Fibroblast of villous mesenchyme (primary cell): ENCODE data around the gene LAMTOR3. TPM values are rescaled to one million over a fixed set of nuclear protein-coding genes. Genes with fewer than 3 reads are reported as not detected.
"Not testable (repeated sequence)": the region's sequence is repeated elsewhere in the genome, so short reads cannot be mapped to it uniquely, and the experiment has no call there.

ENCODE experiments used
- DNase-seq: peaks from one replicate; pipeline ENCODE4 v3.0.0-alpha.2; 2010; ENCODE audit warnings: low read depth
- H3K4me3 ChIP-seq: 2 replicates; pipeline ENCODE4 v1.5.1; 2011; ENCODE audit warnings: low read depth, mild to moderate bottlenecking, low read length
- total RNA-seq: library from RNA; depleted of rRNA; stranded (reverse); fragments of >200 nt; gene quantifications from 2 replicates; pipeline ENCODE4 v1.2.3, GENCODE V29; 2012
- TF ChIP-seq, protein P1 (sequence below): IDR thresholded peaks from 2 replicates; pipeline ENCODE4 v1.5.1; 2012; ENCODE audit warnings: low read depth, mild to moderate bottlenecking, low read length; ENCODE audit not compliant: insufficient read depth

The LAMTOR3 gene
- total RNA-seq, 1 donor, result 51.8 TPM

DNA sequence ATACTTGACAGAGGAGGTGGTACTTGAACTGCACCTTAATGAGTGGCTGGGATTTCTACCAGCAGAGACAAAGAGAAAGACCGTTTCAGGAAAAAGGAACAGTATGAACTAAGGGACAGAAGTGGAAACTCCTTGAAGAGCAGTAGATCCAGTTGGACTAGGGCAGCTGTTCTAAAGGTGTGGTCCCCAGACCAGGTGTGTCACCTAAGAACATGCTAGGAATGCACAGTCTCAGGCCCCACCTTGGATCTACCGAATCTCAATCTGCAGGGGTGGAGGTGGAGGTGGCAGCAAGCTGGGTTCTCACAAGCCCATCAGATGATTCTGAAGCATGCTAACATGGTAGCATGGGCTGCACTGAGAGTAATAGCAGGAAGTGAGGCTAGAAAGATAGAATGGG is 55.3 kb downstream of the LAMTOR3 start:
- no peak for DNase-seq
- TF ChIP-seq, protein P1, sequence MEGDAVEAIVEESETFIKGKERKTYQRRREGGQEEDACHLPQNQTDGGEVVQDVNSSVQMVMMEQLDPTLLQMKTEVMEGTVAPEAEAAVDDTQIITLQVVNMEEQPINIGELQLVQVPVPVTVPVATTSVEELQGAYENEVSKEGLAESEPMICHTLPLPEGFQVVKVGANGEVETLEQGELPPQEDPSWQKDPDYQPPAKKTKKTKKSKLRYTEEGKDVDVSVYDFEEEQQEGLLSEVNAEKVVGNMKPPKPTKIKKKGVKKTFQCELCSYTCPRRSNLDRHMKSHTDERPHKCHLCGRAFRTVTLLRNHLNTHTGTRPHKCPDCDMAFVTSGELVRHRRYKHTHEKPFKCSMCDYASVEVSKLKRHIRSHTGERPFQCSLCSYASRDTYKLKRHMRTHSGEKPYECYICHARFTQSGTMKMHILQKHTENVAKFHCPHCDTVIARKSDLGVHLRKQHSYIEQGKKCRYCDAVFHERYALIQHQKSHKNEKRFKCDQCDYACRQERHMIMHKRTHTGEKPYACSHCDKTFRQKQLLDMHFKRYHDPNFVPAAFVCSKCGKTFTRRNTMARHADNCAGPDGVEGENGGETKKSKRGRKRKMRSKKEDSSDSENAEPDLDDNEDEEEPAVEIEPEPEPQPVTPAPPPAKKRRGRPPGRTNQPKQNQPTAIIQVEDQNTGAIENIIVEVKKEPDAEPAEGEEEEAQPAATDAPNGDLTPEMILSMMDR, result no peak
- H3K4me3 ChIP-seq, result no peak overlapping the region

DNA sequence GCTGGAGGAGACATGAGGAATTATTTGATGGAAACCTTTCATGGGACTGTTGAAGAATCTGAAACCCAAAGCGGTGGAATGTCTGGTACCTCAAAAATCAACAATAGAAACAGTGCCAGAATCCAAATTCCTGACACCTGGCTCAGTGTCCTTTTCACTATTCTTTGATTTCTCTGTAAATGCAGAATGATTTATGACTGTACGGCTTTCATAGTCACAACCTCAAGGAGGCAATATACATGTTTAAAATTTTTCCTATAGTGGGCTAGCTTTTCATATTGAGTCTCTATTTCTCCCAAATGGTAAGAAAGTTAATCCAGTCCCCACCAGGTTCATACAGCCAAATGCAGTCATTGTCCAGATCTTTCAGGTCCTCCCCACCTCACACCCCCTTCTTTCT is 58.3 kb downstream of the LAMTOR3 start:
- no peak overlapping the region for H3K4me3 ChIP-seq
- TF ChIP-seq, protein P1, result no peak
- no peak for DNase-seq

DNA sequence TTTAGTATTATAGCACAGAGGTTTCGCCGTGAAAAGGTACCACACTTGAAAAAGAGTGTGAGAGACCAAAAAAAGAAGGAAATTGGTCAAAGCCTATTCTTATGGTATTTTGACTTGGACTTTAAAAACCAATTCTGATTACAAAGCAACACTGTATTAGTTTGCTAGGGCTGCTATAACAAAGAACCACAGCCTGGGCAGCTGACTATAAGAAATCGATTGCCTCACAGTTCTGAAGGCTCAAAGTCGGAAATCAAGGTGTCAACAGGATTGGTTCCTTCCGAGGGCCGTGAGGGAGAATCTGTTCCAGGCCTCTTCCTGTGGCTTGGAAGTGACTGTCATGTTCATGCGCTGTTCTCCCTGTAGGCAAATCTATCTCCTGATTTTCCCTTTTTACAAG is 59.7 kb downstream of the LAMTOR3 start:
- TF ChIP-seq, protein P1, result no peak
- no peak overlapping the region for H3K4me3 ChIP-seq
- no peak for DNase-seq

DNA sequence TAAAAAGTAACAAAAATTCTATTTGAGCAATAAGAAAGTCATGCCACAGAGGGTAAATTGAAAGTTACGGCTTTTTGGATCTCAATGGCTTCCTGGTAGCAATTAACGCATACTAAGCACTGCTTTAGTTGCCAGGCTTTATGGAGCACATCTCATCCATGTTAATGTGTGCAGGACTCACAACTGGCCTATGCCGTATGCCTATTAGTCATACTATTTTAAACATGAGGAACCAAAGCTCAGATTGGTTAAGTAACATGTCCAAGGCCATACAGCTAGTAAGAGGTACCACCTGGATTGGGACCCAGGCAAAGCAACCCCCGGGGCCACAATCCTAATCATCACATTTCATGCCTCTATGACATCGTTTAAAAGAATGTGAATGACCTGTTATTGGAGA is 60.5 kb downstream of the LAMTOR3 start:
- H3K4me3 ChIP-seq, result no peak overlapping the region
- DNase-seq, result no peak
- TF ChIP-seq, protein P1, result no peak

DNA sequence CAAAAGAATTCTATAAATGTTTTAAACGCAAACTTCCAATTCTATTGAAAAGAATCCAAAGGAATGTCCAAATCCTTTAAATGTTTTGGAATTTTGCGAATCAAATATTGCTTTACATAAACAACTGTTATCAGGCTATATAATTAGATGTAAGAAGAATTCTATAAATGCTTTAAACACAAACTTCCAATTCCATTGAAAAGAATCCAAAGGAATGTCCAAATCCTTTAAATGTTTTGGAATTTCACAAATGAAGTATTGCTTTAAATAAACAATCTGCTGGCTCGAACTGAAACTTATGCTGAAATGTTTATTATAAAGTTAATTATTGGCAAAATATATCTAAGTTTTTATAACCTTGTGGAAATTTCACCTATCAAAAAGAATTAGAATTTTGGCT is 61.5 kb downstream of the LAMTOR3 start:
- no peak for DNase-seq
- TF ChIP-seq, protein P1, result no peak
- no peak overlapping the region for H3K4me3 ChIP-seq

DNA sequence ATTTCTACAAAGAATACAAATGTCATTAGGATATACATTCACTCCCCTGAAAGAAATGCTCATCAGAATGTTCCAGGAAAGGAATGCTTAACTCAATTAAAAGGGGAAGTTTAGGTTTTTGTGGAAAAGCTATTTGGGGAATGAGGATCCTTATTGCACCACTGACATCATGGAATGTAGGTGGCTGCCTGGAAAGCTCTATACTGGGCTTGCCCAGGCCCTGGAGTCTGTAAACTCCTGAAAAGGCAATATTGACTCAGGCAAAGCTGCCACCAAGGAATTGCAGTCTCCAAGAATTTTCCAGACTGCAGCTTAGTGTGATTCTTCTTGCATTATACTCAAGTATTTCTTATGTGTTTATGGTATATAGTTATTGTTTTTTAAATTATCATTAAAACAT is 61.9 kb downstream of the LAMTOR3 start:
- TF ChIP-seq, protein P1, result no peak
- no peak for DNase-seq

DNA sequence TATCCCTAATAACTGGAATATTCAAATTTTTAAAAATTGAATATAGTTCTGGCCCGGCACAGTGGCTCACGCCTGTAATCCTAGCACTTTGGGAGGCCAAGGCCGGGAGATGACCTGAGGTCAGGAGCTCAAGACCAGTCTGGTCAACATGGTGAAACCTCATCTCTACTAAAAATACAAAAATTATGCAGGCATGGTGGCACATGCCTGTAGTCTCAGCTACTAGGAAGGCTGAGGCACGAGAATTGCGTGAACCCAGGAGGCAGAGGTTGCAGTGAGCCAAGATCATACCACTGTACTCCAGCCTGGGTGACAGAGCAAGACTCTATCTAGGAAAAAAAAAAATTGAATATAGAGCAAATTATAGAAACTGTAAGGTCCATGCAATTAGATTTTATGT is 64.2 kb downstream of the LAMTOR3 start:
- DNase-seq, H3K4me3 ChIP-seq: not testable (repeated sequence)

More for the DNA sequence above, 61.9 kb downstream of the LAMTOR3 start:
- H3K4me3 ChIP-seq, result no peak overlapping the region
